WI38 (cell line): ENCODE measurements around the gene PIGM.
"Not testable (repeated sequence)": the region's sequence is repeated elsewhere in the genome, so short reads cannot be mapped to it uniquely, and the experiment has no call there.

ENCODE experiments used
- H3K4me3 ChIP-seq: 2 replicates; pipeline ENCODE4 v1.5.1; 2011; ENCODE audit warnings: low read depth, mild to moderate bottlenecking, control low read depth, low read length
- CTCF ChIP-seq: IDR thresholded peaks from 2 replicates; pipeline ENCODE4 v1.5.1; 2012; ENCODE audit warnings: low read depth, mild to moderate bottlenecking, control low read depth, low read length

PIGM gene

GRCh38 chr1:160056648-160057169 lies 24.9 kb upstream of the PIGM start:
- H3K4me3 ChIP-seq = no peak overlapping the region
- TF ChIP-seq CTCF = no peak

- no peak overlapping the region for H3K4me3 ChIP-seq
- no peak for TF ChIP-seq CTCF
These were observed 22.0 kb upstream of the PIGM start for GRCh38 chr1:160053548-160054365.

- TF ChIP-seq CTCF = no peak
These were observed 21.1 kb upstream of the PIGM start for GRCh38 chr1:160052936-160053335.

GRCh38 chr1:160050619-160051018 lies 18.8 kb upstream of the PIGM start:
- TF ChIP-seq CTCF = no peak
- H3K4me3 ChIP-seq = no peak overlapping the region

More at GRCh38 chr1:160052936-160053335, 21.1 kb upstream of the PIGM start:
- no peak overlapping the region for H3K4me3 ChIP-seq

- not testable (repeated sequence) for H3K4me3 ChIP-seq
These were observed 18.4 kb upstream of the PIGM start for GRCh38 chr1:160050182-160050581.

- H3K4me3 ChIP-seq = no peak overlapping the region
- no peak for TF ChIP-seq CTCF
These were observed 17.3 kb upstream of the PIGM start for GRCh38 chr1:160049101-160049500.

- H3K4me3 ChIP-seq = no peak overlapping the region
These were observed 16.5 kb upstream of the PIGM start for GRCh38 chr1:160048335-160048734.

More at GRCh38 chr1:160048335-160048734, 16.5 kb upstream of the PIGM start:
- no peak for TF ChIP-seq CTCF
